Upper lobe of left lung (tissue), 6 donors: ENCODE measurements around the gene CNTNAP2. TPM values are rescaled to one million over a fixed set of nuclear protein-coding genes. Genes with fewer than 3 reads are reported as not detected.

Experiments
- ATAC-seq, 2 donors: fragments of 200-7000 bp; cut with Tn5 transposase; one replicate each; pipeline ENCODE4 v1.9.1; 2022; ENCODE audit warnings: mild to moderate bottlenecking in 2 of 2, moderate library complexity in 2 of 2; ENCODE audit not compliant: low FRiP score in 2 of 2
- DNase-seq, 2 donors: peaks; one replicate each; pipeline ENCODE4 v3.0.0-alpha.2; 2019 to 2020
- H3K27ac ChIP-seq, 4 donors: fragments of 200-600 bp; sonication (generic); one replicate each; pipeline ENCODE4 v1.5.1; 2016 to 2019
- H3K27me3 ChIP-seq, 4 donors: fragments of 200-600 bp; sonication (generic); one replicate each; pipeline ENCODE4 v1.5.1; 2017 to 2019
- H3K36me3 ChIP-seq, 4 donors: fragments of 200-600 bp; sonication (generic); one replicate each; pipeline ENCODE4 v1.5.1; 2016 to 2019
- H3K4me1 ChIP-seq, 4 donors: fragments of 200-600 bp; sonication (generic); one replicate each; pipeline ENCODE4 v1.5.1; 2018 to 2019
- H3K4me3 ChIP-seq, 4 donors: fragments of 200-600 bp; sonication (generic); one replicate each; pipeline ENCODE4 v1.5.1; 2017 to 2019; ENCODE audit warnings: mild to moderate bottlenecking in 2 of 4, moderate library complexity in 1 of 4
- H3K9me3 ChIP-seq, 4 donors: fragments of 200-600 bp; sonication (generic); one replicate each; pipeline ENCODE4 v1.5.1; 2018 to 2019
- CTCF ChIP-seq, 6 experiments: fragments of 450-650 bp in 4 of 6; fragments of 200-600 bp in 2 of 6; sonication (generic) in 2 of 6; IDR thresholded peaks; one replicate each; pipeline ENCODE4 v1.5.1; 2016 to 2019; ENCODE audit warnings: antibody characterized with exemption in 6 of 6
- EP300 ChIP-seq, 4 donors: sonication (generic); formaldehyde crosslinking; IDR thresholded peaks; one replicate each; pipeline ENCODE4 v1.5.1; 2017; ENCODE audit warnings: antibody characterized with exemption in 4 of 4, control low read depth in 2 of 4
- POLR2A ChIP-seq, 4 donors: fragments of 450-650 bp; IDR thresholded peaks; one replicate each; pipeline ENCODE4 v1.5.1; 2016 to 2017; ENCODE audit warnings: antibody characterized with exemption in 4 of 4, mild to moderate bottlenecking in 2 of 4
- POLR2AphosphoS5 ChIP-seq, 2 donors: sonication (generic); formaldehyde crosslinking; IDR thresholded peaks; one replicate each; pipeline ENCODE4 v1.5.1; 2017; ENCODE audit warnings: antibody characterized with exemption in 2 of 2
- WGBS, 2 donors: methylation state at CpG; one replicate each; pipeline ENCODE4 v1.1.5; 2017 to 2018; 5-methylcytosine and 5-hydroxymethylcytosine counted together
- total RNA-seq, 6 donors: library from RNA; depleted of rRNA in 4 of 6; stranded (reverse); fragments of >200 nt in 4 of 6; gene quantifications; one replicate each; pipeline versions ENCODE4 v1.1.0 to v1.2.1, GENCODE V29; 2016 to 2021
- donor health status: DM: no; HTN: no; CAD: no; lungs with moderate emphysema.
- donor health status: DM: no; HTN: yes; CAD: no; lungs with severe emphysema.

The CNTNAP2 gene
- total RNA-seq, 6 donors from 2014 or later = 0.06 to 1.0 (median 0.37) TPM

DNA sequence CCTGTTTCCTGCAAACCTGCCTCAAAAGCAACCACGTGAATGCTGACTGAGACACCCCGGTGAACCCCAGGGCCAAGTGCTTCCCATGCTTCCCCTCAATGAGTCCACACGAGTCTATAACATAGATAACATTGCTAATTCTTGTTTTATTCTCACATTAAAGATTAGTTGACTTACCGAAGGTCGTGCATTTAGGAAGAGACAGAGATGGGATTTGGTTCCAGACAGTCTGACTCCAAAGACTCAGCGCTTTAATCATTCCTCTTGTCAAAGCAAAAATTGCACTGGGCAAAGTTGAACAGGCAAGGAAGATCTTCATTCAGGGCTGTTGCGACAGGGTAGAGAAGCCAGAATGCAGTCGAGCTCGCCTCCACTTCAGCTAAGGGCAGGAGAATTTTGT is 2038.4 kb downstream of the CNTNAP2 start:
- Histone ChIP-seq H3K27me3 (no peaks in the 10 kb centered on the region), H3K4me1 (peaks cover 0 to 9% (median 3%) of the 10 kb centered on the region in 4 donors), H3K27ac (no peak overlapping the region), H3K4me3 (no peak overlapping the region), H3K9me3 (no peaks in the 10 kb centered on the region), H3K36me3 (no peaks in the 10 kb centered on the region)
- TF ChIP-seq POLR2A (IDR thresholded peaks at IDR 0.05) (no peak), CTCF (IDR thresholded peaks at IDR 0.05) (no peak), POLR2AphosphoS5 (IDR thresholded peaks at IDR 0.05) (no peak), EP300 (IDR thresholded peaks at IDR 0.05) (no peak)
- no peak for DNase-seq
- 69 to 75% methylated on average over 9 of the region's 9 CpGs for WGBS, 2 donors
- no peak for ATAC-seq

DNA sequence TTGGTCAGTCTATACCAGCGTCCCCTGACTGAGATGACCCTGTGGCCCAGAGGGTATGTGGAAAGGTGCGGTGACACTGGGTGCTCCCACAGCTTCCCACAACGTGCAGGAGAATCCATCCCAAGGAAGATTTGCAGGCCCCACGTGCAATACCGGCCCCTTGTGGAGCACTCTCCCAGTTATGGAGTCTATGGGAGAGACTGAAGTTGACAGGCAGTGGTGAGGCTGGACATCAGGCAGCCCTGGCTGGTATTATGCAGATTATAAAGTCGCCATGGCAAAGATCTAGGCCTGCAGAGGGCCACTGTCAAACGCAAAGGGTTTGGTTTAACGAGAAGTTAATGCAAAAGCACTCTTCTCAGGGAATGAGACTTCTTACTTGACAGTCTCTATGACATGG is 2039.2 kb downstream of the CNTNAP2 start:
- peaks cover 0 to 9% (median 3%) of the 10 kb centered on the region in 4 donors for H3K4me1 ChIP-seq
- no peaks in the 10 kb centered on the region for H3K36me3 ChIP-seq
- no peak overlapping the region for H3K27ac ChIP-seq
- TF ChIP-seq EP300 (IDR thresholded peaks at IDR 0.05) (no peak), CTCF (IDR thresholded peaks at IDR 0.05) (no peak), POLR2AphosphoS5 (IDR thresholded peaks at IDR 0.05) (no peak), POLR2A (IDR thresholded peaks at IDR 0.05) (no peak)
- ATAC-seq (no peak), DNase-seq (no peak)
- H3K4me3 ChIP-seq = no peak overlapping the region
- H3K9me3 ChIP-seq = no peaks in the 10 kb centered on the region
- whole genome bisulfite sequencing, 2 donors = 87% methylated on average over 7 to 8 of the region's 8 CpGs
- H3K27me3 ChIP-seq = no peaks in the 10 kb centered on the region

DNA sequence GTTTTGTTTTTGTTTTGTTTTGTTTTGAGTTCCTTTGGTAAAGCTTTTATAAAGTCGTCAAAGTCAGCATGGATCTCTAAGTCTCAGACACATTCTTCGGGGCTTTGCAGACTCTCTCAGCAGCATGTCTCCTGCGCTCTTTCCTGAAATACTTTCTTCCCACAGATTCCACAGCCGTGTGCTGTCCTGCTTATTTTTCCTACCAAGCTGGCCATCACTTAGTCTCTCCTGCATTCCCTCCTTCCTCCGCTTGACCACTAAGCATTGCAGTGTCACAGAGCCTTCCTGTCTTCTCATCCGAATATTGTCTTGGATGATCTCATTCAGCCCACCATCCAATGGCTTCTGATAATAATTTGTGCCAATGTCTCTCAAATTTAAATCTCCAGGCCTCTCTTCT is 2039.6 kb downstream of the CNTNAP2 start:
- Histone ChIP-seq H3K9me3 (no peaks in the 10 kb centered on the region), H3K27ac (no peak overlapping the region), H3K27me3 (no peaks in the 10 kb centered on the region), H3K4me1 (peaks cover 0 to 9% (median 3%) of the 10 kb centered on the region in 4 donors), H3K4me3 (no peak overlapping the region), H3K36me3 (no peaks in the 10 kb centered on the region)
- WGBS, 2 donors = 87% methylated on average over 6 of the region's 6 CpGs
- ATAC-seq (no peak), DNase-seq (no peak)
- TF ChIP-seq CTCF (IDR thresholded peaks at IDR 0.05) = no peak
- no peak for TF ChIP-seq POLR2AphosphoS5 (IDR thresholded peaks at IDR 0.05)
- TF ChIP-seq POLR2A (IDR thresholded peaks at IDR 0.05) = no peak
- no peak for TF ChIP-seq EP300 (IDR thresholded peaks at IDR 0.05)

DNA sequence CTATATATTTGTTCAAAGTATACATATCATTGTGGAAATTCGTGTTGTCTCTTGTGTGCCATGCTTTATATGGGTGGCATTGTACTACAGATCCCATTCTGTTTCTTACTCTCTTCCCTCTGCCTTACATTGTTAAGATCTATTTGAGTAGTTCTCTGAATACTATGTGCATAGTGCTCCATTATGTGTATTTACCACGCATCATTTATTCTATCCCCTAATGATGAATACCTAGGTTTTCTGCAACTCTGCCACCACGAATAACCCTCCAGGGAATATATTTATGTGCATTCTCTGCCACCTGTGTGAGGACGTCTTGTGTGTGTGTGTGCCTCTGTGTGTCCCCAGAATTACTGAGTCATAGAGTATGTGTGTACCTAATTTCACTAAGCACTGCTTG is 2042.7 kb downstream of the CNTNAP2 start:
- no peaks in the 10 kb centered on the region for H3K4me1 ChIP-seq
- DNase-seq = no peak
- H3K27ac ChIP-seq = no peak overlapping the region
- TF ChIP-seq CTCF (IDR thresholded peaks at IDR 0.05) (no peak), POLR2AphosphoS5 (IDR thresholded peaks at IDR 0.05) (no peak), POLR2A (IDR thresholded peaks at IDR 0.05) (no peak)
- ATAC-seq = no peak
- H3K36me3 ChIP-seq = no peaks in the 10 kb centered on the region
- no peaks in the 10 kb centered on the region for H3K9me3 ChIP-seq
- H3K4me3 ChIP-seq = no peak overlapping the region
- no peaks in the 10 kb centered on the region for H3K27me3 ChIP-seq
- 78 to 86% methylated on average over 4 of the region's 4 CpGs for WGBS, 2 donors

GRCh38 chr7:148161776-148162175 is 2045.2 kb downstream of the CNTNAP2 start:
- no peak for TF ChIP-seq POLR2A (IDR thresholded peaks at IDR 0.05)
- no peak for TF ChIP-seq POLR2AphosphoS5 (IDR thresholded peaks at IDR 0.05)
- TF ChIP-seq CTCF (IDR thresholded peaks at IDR 0.05) = no peak
- no peak for TF ChIP-seq EP300 (IDR thresholded peaks at IDR 0.05)
- Histone ChIP-seq H3K4me3 (no peak overlapping the region), H3K4me1 (no peaks in the 10 kb centered on the region), H3K27me3 (no peaks in the 10 kb centered on the region), H3K27ac (no peak overlapping the region), H3K36me3 (no peaks in the 10 kb centered on the region), H3K9me3 (no peaks in the 10 kb centered on the region)
- whole genome bisulfite sequencing, 2 donors = 83 to 89% methylated on average over 4 of the region's 4 CpGs
- no peak for ATAC-seq
- no peak for DNase-seq
